GM19372 (cell line): ENCODE data around the gene NEDD8.
"Not testable (repeated sequence)": the region's sequence is repeated elsewhere in the genome, so short reads cannot be mapped to it uniquely, and the experiment has no call there.

Source experiments
- ATAC-seq: cut with Tn5 transposase; IDR thresholded peaks from one replicate; pipeline ENCODE4 v1.9.1; 2021; ENCODE audit warnings: mild to moderate bottlenecking, low read depth, moderate library complexity; ENCODE audit not compliant: unreplicated experiment

The NEDD8 gene

DNA sequence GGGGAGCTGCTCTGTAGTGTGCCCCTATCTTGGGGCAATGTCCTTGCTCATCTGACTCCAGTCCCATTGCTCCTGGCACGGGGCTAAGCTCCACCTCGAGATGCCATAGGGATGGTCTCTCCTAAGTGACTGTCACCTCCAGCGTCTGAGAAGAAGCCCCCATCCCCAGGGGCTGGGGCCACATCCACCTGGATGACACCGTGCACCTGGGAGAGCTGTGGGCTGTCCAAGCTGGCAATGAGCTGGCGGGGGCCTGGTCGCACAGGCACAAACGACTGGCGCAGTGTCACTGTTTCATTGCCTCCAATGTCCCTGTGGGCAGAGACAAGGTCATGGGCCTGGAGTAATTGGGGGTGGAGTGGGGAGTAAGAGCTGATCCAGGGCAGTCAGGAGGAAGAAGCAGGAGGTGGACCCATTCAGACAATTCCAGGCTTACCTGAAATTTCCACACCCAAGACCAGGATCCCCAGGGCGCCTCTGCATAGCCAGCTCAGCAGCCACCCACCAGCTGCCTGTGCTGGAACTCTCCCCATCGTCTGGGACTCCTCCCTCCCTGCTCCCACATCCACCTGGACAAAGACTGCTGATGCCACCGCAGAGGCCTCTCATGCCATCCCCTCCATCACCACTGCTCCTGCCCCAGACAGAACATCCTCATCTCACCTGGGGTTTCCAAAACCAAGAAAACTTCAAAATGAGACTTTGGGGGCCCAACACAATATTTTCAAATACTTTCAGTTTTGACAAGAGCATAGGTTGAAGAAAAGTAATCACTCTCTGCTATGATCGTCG lies 17.3 kb upstream of the NEDD8 start:
- ATAC-seq = no peak

- no peak for ATAC-seq
These were observed 15.3 kb upstream of the NEDD8 start for GRCh38 chr14:24247422-24247821.

DNA sequence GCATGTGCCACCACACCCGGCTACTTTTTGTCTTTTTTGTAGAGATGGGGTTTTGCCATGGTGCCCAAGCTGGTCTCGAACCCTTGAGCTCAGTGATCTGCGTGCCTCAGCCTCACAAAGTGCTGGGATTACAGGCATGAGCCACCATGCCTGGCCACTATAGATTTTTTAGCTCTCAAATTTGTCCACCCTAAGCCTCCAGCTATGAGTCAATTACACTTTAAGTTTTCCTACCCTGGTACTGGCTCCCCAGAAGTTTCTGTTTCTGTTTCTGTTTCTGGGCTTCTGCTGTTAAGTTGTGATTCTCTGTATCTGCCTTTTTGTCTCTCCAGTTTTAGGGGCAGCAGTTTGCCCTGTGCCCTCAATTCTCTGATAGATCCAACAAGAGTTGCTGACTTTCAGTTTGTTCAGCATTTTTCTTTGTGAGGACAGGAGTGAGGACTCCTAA lies 14.6 kb upstream of the NEDD8 start:
- ATAC-seq = no peak

DNA sequence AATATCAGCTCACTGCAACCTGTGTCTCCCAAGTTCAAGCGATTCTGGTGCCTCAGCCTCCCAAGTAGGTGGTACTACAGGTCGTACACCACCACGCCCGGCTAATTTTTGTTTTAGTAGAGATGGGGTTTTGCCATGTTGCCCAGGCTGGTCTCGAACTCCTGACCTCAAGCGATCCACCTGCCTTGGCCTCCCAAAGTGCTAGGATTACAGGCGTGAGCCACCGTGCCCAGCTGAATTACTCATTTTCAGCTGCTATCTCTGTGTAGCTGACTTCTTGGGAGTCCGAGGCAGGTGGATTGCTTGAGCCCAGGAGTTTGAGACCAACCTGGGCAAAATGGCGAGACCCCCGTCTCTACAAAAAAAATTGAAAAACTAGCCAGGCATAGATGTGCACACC lies 13.2 kb upstream of the NEDD8 start:
- not testable (repeated sequence) for ATAC-seq

GRCh38 chr14:24243336-24243836 lies 11.2 kb upstream of the NEDD8 start:
- ATAC-seq = no peak

GRCh38 chr14:24241829-24242443 lies 9.8 kb upstream of the NEDD8 start:
- peak; percentile 78 for ATAC-seq

DNA sequence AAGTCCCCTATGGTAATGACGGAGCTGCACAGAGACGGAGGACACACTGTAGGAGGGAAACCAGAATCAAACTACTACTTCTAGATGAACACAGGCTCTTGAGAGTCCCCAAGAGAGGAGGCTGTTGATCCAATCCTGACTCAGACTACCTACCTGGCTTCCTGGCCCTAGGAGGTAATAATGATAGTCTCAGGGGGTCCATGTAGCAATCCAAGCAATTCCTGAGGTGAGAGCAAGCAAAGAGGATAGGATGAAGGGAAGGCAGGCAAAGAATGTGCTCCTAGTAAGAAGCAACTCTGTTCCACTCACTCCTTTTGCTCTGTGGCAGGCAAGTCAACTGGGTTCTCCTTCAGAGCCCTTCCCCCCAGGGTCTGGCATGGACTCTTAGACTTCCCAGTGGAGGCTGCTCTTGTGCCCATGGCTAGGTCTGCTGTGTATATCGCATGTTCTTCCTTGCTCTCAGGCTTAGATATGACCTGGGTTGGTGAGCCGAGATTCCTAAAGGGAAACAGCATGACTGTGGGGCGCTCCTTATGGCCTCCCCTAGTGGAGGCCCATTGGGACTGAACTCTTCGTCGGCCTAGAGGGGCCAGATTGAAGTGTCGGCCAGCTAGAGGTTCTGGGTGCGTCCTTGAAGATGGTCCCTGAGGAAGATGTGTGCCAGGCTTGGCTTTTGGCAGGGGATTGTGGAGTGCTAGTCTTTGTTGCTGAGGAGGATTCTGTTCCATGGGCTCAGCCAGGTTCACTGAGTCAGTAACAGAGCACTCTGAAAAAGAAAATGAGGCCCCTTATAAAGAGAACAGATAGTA lies 8.1 kb upstream of the NEDD8 start:
- no peak for ATAC-seq

DNA sequence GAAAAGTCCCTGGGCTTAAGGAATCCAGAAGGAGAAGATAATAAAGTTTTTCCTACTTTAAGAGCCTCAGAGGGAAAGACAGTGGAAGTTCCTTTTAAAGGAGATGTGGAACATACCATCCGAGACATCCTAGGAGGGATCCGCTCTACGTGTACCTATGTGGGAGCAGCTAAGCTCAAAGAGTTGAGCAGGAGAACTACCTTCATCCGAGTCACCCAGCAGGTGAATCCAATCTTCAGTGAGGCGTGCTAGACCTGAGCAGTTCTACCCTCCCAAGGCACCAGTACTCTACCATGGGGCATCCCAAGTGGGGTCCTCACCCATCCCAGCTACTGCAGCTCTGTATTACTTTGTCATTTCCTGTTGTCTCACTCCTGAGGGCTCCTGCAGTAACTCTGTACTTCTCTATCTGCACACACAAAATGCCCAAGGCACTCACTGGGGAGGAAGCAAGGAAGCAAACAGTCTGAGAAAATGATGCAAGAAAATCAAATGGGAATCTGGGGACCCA lies 6.4 kb upstream of the NEDD8 start:
- no peak for ATAC-seq

GRCh38 chr14:24238123-24238522 lies 6.0 kb upstream of the NEDD8 start:
- ATAC-seq = no peak

- no peak for ATAC-seq
These were observed 5.3 kb upstream of the NEDD8 start for GRCh38 chr14:24237463-24237955.

- no peak for ATAC-seq
These were observed 4.7 kb upstream of the NEDD8 start for GRCh38 chr14:24236689-24237462.

DNA sequence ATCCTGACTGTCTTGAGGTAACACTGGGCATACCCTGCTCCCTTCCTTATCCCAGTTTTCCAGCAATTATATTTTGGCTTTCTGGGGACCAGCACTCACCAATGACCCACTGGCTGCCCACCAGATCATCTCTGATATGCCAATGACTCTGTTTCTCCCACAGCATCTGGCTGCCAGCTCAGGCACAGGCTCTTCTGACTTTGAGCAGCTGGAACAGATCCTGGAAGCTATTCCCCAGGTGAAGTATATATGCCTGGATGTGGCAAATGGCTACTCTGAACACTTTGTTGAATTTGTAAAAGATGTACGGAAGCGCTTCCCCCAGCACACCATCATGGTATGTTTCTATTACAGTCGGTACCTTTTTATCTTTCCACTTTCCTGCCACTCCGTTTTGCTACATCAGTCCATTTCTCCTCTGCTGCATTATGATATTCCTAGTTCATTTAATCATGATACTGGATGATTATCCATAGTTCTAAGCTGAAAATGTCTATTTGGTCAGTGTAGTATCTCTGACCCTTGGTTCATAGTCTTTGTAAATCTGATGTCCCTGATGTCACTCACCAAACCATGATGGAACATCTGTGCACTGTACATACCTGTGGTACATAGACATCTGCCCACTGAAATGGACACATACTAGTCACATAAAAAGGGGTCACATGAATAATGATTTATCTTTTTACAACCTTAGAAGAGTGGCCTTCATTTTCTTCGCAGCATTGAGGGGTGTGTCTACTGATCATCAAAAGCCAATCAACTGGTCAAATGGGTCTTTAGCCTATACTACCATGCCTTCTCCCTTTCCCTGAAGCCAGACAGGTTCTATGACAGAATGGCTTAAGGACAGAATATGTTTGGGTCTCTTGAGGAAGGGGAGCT lies 3.9 kb upstream of the NEDD8 start:
- no peak for ATAC-seq

DNA sequence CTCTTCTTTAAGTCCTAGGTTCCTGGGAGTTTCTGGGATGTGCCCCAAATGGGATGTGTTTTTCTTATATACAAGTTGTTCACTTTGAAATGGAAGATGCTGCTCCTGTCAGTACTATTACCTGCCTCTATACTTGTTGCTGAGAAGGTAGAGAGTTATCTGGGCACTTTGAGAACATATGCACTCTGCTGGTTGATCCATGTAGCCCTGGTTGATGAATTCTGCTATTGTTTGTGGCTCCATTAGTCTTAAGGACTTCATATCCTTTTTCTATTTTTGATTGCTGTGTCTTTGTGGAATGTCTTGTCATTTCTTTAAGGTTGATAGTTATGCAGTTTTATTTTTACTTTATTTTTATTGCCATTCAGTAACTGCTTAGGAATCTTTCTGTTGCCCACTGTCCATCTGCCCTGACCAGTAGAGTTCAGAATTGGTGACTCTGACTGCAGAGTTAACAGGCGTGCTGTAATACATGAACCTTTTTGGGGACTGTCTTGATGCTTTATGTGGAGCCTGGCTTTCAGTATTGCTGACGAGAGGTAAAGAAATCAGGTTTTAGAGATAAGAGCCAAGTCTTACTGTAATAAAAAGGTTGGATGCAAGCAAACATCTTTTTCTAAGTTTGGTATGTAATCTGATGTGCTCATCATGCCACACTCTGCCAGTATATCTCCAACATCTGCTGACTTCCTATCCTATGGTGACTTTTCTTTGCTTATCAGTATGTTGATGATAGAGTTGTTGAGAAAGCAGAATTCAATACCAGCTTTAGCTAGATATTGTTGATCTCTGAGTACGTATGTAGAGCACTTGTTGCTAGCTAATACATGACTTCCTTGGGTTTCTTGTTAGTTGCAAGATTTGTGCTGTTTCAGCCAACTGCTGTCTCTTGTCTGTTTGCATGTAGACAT lies 2.2 kb upstream of the NEDD8 start:
- no peak for ATAC-seq

DNA sequence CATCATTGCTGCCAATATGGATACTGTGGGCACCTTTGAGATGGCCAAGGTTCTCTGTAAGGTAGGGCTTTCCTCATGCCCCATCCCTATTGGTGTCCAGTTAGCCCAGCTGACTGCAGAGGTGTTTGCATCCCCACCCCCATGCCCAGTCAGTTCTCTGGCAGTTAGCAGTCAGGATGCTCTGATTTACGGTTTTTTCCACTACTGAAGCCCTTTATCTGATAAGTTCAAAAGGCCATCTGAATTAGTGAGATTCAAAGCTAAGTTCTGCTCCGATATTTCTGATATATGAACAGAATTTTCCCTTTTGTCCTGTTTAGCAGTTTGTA lies 1.3 kb upstream of the NEDD8 start:
- no peak for ATAC-seq

DNA sequence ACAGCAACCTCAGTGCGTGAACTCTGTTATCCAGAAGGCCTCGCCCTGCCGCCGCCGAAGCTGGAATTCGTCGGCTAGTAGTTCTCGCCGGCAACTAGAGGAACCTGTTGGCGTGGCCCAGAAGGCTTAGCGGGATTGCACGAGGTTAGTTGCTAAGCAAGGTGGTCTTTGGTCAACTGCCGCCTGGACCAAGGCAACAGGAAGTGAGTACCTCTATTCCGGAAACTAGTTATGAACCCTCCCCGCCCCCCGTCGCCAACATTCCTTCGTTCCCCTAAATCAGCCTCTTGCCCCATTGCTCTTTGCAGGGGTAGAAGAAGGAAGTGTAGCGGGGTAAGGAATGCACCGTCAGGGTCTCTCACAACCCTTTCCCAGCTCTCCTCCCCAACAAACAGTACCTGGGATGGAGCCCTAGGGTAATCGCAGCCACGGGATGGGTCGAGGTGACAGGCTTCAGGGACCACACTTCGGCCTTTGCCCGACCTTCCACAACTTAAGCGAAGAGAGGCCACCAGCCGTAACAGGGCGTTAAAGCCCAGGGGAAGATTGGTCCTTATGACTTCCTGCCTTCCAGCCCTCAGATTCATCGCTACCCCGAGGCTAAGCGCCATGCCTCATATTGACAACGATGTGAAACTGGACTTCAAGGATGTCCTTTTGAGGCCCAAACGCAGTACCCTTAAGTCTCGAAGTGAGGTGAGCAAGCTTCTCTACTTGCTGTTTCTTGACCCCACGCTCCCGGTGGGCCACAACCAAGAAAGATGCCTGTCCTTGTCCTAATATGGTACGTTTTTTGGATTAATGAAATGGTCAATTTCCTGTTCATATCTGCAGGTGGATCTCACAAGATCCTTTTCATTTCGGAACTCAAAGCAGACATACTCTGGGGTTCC lies 724 bp upstream of the NEDD8 start, which contains the start of gene GMPR2:
Gene GMPR2, plus strand, starts transcription at position 285 of the 893 bp plus-strand sequence. Its CDS starts 325 bp downstream, at position 610.
- peak; percentile 56 for ATAC-seq

- no peak for ATAC-seq
These were observed 675 bp downstream of the NEDD8 start for GRCh38 chr14:24231263-24232120.
